OCI-LY3 (cell line): ENCODE measurements around the gene ZNF141.

Source experiments
- CTCF ChIP-seq: fragments of 200-600, 300-600 bp; sonication (generic); IDR thresholded peaks from 2 replicates; pipeline ENCODE4 v1.5.1; 2014; ENCODE audit warnings: antibody characterized with exemption, low read length, low read depth
- EZH2phosphoT487 ChIP-seq: fragments of 200-600 bp; shearing (Covaris generic); IDR thresholded peaks from 2 replicates; pipeline ENCODE4 v1.6.1; 2018; ENCODE audit warnings: antibody characterized with exemption, mixed run types, low read depth

GRCh38 chr4:386708-387105, 49.1 kb downstream of the ZNF141 start:
- TF ChIP-seq CTCF = no peak
- no peak for TF ChIP-seq EZH2phosphoT487
